ENCODE measurements around the gene CST1. TPM values are rescaled to one million over a fixed set of nuclear protein-coding genes. Genes with fewer than 3 reads are reported as not detected.

CST1 gene
- total RNA-seq, 6 experiments from 2014 or later, result not detected

DNA sequence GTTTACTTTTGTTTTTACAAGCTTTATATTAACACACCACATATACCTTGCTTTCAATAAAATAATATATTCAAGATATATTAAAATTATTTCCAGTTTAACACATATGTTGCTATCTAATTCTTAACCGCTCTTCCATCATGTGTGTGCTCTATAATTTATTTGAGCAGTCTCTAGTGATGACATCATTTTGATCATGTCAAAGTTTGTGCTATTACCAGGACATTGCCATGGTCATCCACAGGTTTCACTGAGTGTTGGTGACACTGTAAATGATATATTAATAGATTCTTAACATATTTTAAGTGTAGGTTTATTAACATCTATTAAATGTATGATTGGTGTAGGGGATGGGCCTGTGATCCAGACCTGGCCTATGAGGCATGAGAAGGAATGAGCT, 44.8 kb downstream of the CST1 start:
- DNase-seq, result no peak
- no peaks in the 10 kb centered on the region for H3K9me3 Mint-ChIP-seq
- H3K4me1 Mint-ChIP-seq (ENCODE audit: low read depth), result peaks cover 7% of the 10 kb centered on the region
- H3K4me3 Mint-ChIP-seq, result no peak overlapping the region
- H3K36me3 Mint-ChIP-seq (ENCODE audit: low read depth), result no peaks in the 10 kb centered on the region
- no peak overlapping the region for H3K27ac Mint-ChIP-seq
- TF ChIP-seq, protein P1, sequence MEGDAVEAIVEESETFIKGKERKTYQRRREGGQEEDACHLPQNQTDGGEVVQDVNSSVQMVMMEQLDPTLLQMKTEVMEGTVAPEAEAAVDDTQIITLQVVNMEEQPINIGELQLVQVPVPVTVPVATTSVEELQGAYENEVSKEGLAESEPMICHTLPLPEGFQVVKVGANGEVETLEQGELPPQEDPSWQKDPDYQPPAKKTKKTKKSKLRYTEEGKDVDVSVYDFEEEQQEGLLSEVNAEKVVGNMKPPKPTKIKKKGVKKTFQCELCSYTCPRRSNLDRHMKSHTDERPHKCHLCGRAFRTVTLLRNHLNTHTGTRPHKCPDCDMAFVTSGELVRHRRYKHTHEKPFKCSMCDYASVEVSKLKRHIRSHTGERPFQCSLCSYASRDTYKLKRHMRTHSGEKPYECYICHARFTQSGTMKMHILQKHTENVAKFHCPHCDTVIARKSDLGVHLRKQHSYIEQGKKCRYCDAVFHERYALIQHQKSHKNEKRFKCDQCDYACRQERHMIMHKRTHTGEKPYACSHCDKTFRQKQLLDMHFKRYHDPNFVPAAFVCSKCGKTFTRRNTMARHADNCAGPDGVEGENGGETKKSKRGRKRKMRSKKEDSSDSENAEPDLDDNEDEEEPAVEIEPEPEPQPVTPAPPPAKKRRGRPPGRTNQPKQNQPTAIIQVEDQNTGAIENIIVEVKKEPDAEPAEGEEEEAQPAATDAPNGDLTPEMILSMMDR (IDR thresholded peaks at IDR 0.05), result no peak
- H3K27me3 Mint-ChIP-seq (ENCODE audit: insufficient read depth), result peaks cover 33% of the 10 kb centered on the region

DNA sequence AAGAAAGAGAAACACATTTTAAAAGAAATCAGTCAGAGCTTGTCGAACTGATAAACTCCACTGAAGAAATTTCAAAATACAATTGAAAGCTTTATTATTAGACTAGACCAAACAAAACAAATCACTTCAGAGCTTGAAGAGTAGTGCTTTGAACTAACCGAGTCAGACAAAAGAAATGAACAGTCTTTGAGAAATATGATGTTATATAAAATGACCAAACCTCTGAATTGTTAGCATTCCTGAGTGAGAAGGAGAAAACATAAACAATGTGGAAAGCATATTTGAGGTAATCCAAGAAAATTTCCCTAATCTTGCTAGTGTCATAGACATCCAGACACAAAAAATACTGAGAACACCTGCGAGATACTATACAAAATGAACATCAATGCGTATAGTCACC, 48.7 kb downstream of the CST1 start:
- TF ChIP-seq, protein P1 (IDR thresholded peaks at IDR 0.05), result no peak
- H3K36me3 Mint-ChIP-seq (ENCODE audit: low read depth), result no peaks in the 10 kb centered on the region
- no peak overlapping the region for H3K27ac Mint-ChIP-seq
- peaks cover 42% of the 10 kb centered on the region for H3K27me3 Mint-ChIP-seq (ENCODE audit: insufficient read depth)
- no peak for DNase-seq
- H3K9me3 Mint-ChIP-seq, result no peaks in the 10 kb centered on the region
- peaks cover 7% of the 10 kb centered on the region for H3K4me1 Mint-ChIP-seq (ENCODE audit: low read depth)
- H3K4me3 Mint-ChIP-seq, result no peak overlapping the region

DNA sequence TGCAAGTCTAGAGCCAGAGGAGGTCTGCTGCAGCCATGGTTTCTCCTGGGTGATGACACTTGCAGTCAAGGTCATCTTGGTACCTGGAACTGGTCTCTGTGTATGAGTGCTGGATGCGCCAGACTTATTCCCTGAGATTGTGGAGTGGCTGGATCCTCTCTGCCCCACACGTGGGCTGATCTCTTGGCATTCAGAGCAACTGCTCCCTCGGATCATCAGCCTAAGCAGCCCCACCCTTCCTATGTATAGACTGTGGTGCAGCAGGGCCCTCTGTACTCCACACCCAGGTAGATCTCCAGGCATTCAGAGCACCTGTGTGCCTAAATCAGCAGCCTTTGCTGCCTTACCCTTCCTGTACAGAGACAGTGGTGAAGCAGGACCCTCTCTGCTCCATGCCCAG, 49.8 kb downstream of the CST1 start:
- Mint-ChIP-seq H3K4me1 (ENCODE audit: low read depth) (peaks cover 7% of the 10 kb centered on the region), H3K27me3 (ENCODE audit: insufficient read depth) (peaks cover 36% of the 10 kb centered on the region), H3K36me3 (ENCODE audit: low read depth) (no peaks in the 10 kb centered on the region), H3K4me3 (no peak overlapping the region), H3K27ac (no peak overlapping the region), H3K9me3 (no peaks in the 10 kb centered on the region)
- TF ChIP-seq, protein P1 (IDR thresholded peaks at IDR 0.05), result no peak
- DNase-seq, result no peak

DNA sequence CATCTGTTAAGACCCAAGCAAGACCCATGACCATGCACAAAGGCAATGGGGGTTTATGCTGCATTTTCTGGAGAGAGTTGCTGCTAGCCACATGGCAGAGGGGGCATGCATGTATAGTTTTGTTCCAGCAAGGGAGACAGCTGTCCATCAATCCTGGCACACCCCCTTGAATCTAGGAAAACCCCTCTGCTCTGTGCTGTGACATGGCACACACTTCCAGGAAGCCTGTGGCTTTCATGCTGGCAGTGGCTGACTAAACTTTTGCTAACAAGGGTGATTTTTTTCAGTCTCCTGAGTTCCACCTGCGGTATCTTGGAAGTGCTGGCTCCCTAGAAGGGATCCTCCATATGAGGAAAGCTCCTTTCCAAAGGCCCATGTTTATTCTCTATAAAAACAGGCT, 52.8 kb downstream of the CST1 start:
- no peak overlapping the region for H3K27ac Mint-ChIP-seq
- no peak overlapping the region for H3K4me3 Mint-ChIP-seq
- H3K36me3 Mint-ChIP-seq (ENCODE audit: low read depth), result no peaks in the 10 kb centered on the region
- H3K4me1 Mint-ChIP-seq (ENCODE audit: low read depth), result peaks cover 33% of the 10 kb centered on the region
- TF ChIP-seq, protein P1 (IDR thresholded peaks at IDR 0.05), result no peak
- no peaks in the 10 kb centered on the region for H3K9me3 Mint-ChIP-seq
- DNase-seq, result no peak
- H3K27me3 Mint-ChIP-seq (ENCODE audit: insufficient read depth), result peaks cover 25% of the 10 kb centered on the region

Other genes with a start within 250 kb of the CST1 start
- not detected for gene CST9L, start 182.5 kb downstream of the CST1 start, total RNA-seq (2021; fragmentation: NEBNext Ultra II Directional; extraction: Animal tissue kit (Norgen Biotek cat#: 25700))
- not detected for gene CST9, start 145.0 kb downstream of the CST1 start, total RNA-seq (2021; fragmentation: NEBNext Ultra II Directional; extraction: Animal tissue kit (Norgen Biotek cat#: 25700))
- 100 to 1,000 TPM; 211 to 296 (median 234) TPM for gene CST3, start 113.0 kb downstream of the CST1 start, total RNA-seq (2021; fragmentation: NEBNext Ultra II Directional; extraction: Animal tissue kit (Norgen Biotek cat#: 25700))
- gene CST4, start 61.9 kb downstream of the CST1 start, total RNA-seq (2021; fragmentation: NEBNext Ultra II Directional; extraction: Animal tissue kit (Norgen Biotek cat#: 25700)), result not detected
- not detected for gene CST2, start 75.8 kb upstream of the CST1 start, total RNA-seq (2021; fragmentation: NEBNext Ultra II Directional; extraction: Animal tissue kit (Norgen Biotek cat#: 25700))
- not detected for gene CST5, start 128.8 kb upstream of the CST1 start, total RNA-seq (2021; fragmentation: NEBNext Ultra II Directional; extraction: Animal tissue kit (Norgen Biotek cat#: 25700))
- gene GGTLC1, start 237.8 kb upstream of the CST1 start, total RNA-seq (2021; fragmentation: NEBNext Ultra II Directional; extraction: Animal tissue kit (Norgen Biotek cat#: 25700)), result not detected